Mucosa of descending colon (tissue), 3 donors: ENCODE data around the gene CFAP99. TPM values are rescaled to one million over a fixed set of nuclear protein-coding genes. Genes with fewer than 3 reads are reported as not detected.

Experiments used
- ATAC-seq: fragments of 200-7000 bp; cut with Tn5 transposase; one replicate; pipeline ENCODE4 v1.9.1; 2020; ENCODE audit warnings: mild to moderate bottlenecking, moderate library complexity
- DNase-seq, 3 donors: peaks; one replicate each; pipeline ENCODE4 v3.0.0-alpha.2; 2020
- H3K36me3 ChIP-seq: fragments of 200-600 bp; one replicate; pipeline ENCODE4 v1.8.0; 2021; ENCODE audit warnings: low read depth, mild to moderate bottlenecking
- H3K4me1 ChIP-seq: fragments of 200-600 bp; one replicate; pipeline ENCODE4 v1.8.0; 2021; ENCODE audit warnings: low read depth, mild to moderate bottlenecking
- H3K4me3 ChIP-seq: fragments of 200-600 bp; one replicate; pipeline ENCODE4 v1.8.0; 2021; ENCODE audit warnings: mild to moderate bottlenecking
- H3K9me3 ChIP-seq: fragments of 200-600 bp; one replicate; pipeline ENCODE4 v1.8.0; 2021; ENCODE audit warnings: mild to moderate bottlenecking
- CTCF ChIP-seq: fragments of 200-600 bp; IDR thresholded peaks from one replicate; pipeline ENCODE4 v1.8.0; 2022; ENCODE audit warnings: antibody characterized with exemption, mild to moderate bottlenecking
- intact Hi-C, 2 donors: fragments of 100-400 bp; cut with DNase I in 1 of 2; cut with micrococcal nuclease in 1 of 2; formaldehyde crosslinking; loops; one replicate each; pipeline versions ENCODE4 v1.11.0 to v1.11.1; 2022; cut with DNase I, micrococcal nuclease
- total RNA-seq, 3 donors: library from RNA; stranded (reverse); fragmentation: NEBNext Ultra II Directional in 2 of 3; extraction: Animal tissue kit (Norgen Biotek cat#: 25700) in 2 of 3; gene quantifications; one replicate each; pipeline versions ENCODE4 v1.2.1 to v1.2.4, GENCODE V29; 2021 to 2023
- donor health status: DM: no; HTN: no; CAD: no; lungs with moderate emphysema.
- donor health status: DM: no; HTN: no; CAD: no.
- donor health status: DM: no; HTN: yes; CAD: no.

Gene CFAP99
- total RNA-seq, 3 donors from 2014 or later: 1.2 to 1.3 (median 1.2) TPM

- ATAC-seq (no peak), DNase-seq (no peak)
- Histone ChIP-seq H3K36me3 (no peaks in the 10 kb centered on the region), H3K4me3 (no peak overlapping the region), H3K4me1 (peaks cover 20% of the 10 kb centered on the region), H3K9me3 (no peaks in the 10 kb centered on the region)
- intact Hi-C loops: no loop called here
- TF ChIP-seq CTCF: no peak
Observed at GRCh38 chr4:2402941-2403340, 15.8 kb upstream of the CFAP99 start.

GRCh38 chr4:2406406-2406805, 12.3 kb upstream of the CFAP99 start:
- DNase-seq: no peak
- Histone ChIP-seq H3K4me1 (peaks cover 20% of the 10 kb centered on the region), H3K36me3 (no peaks in the 10 kb centered on the region), H3K4me3 (no peak overlapping the region), H3K9me3 (no peaks in the 10 kb centered on the region)
- TF ChIP-seq CTCF: no peak
- intact Hi-C loops: no loop called here
- ATAC-seq: no peak

- ATAC-seq (no peak), DNase-seq (no peak)
- Histone ChIP-seq H3K4me1 (peaks cover 21% of the 10 kb centered on the region), H3K36me3 (no peaks in the 10 kb centered on the region), H3K9me3 (no peaks in the 10 kb centered on the region), H3K4me3 (no peak overlapping the region)
- TF ChIP-seq CTCF: no peak
- intact Hi-C loops: no loop called here
Observed at GRCh38 chr4:2406920-2407319, 11.8 kb upstream of the CFAP99 start.

- Histone ChIP-seq H3K4me3 (no peak overlapping the region), H3K4me1 (peaks cover 16% of the 10 kb centered on the region), H3K36me3 (no peaks in the 10 kb centered on the region), H3K9me3 (no peaks in the 10 kb centered on the region)
- DNase-seq (no peak), ATAC-seq (no peak)
- TF ChIP-seq CTCF: no peak
- intact Hi-C loops: no loop called here
Observed at GRCh38 chr4:2407991-2408342, 10.8 kb upstream of the CFAP99 start.

GRCh38 chr4:2408401-2408958, 10.3 kb upstream of the CFAP99 start:
- no peak for TF ChIP-seq CTCF
- Histone ChIP-seq H3K9me3 (no peaks in the 10 kb centered on the region), H3K4me1 (peaks cover 16% of the 10 kb centered on the region), H3K36me3 (no peaks in the 10 kb centered on the region), H3K4me3 (no peak overlapping the region)
- intact Hi-C loops: no loop called here
- peak; percentile 67 to 82 (median 76) for DNase-seq
- ATAC-seq: peak; percentile 14

GRCh38 chr4:2408976-2409375, 9.8 kb upstream of the CFAP99 start:
- TF ChIP-seq CTCF: no peak
- peaks cover 21% of the 10 kb centered on the region for H3K4me1 ChIP-seq
- intact Hi-C loops: no loop called here
- DNase-seq (no peak), ATAC-seq (no peak)
- no peak overlapping the region for H3K4me3 ChIP-seq
- H3K36me3 ChIP-seq: no peaks in the 10 kb centered on the region
- no peaks in the 10 kb centered on the region for H3K9me3 ChIP-seq
